ENCODE measurements around the gene SLC8A3.

GRCh38 chr14:70073924-70074566 is 114.7 kb downstream of the SLC8A3 start:
- TF ChIP-seq POLR2A (IDR thresholded peaks at IDR 0.05) (no peak), CTCF (IDR thresholded peaks at IDR 0.05) (peak; percentile 88 to 96 (median 94))
